Vagina (tissue), 2 donors: Measurements from ENCODE around the gene STRIT1. TPM values are rescaled to one million over a fixed set of nuclear protein-coding genes. Genes with fewer than 3 reads are reported as not detected.

ENCODE experiments used
- DNase-seq, 2 donors: peaks; one replicate each; pipeline ENCODE4 v3.0.0-alpha.2; 2017; ENCODE audit errors: extremely low spot score in 2 of 2
- H3K27ac ChIP-seq: fragments of 200-600 bp; sonication (generic); one replicate; pipeline ENCODE4 v1.5.1; 2019
- H3K27me3 ChIP-seq: fragments of 200-600 bp; sonication (generic); one replicate; pipeline ENCODE4 v1.5.1; 2019
- H3K36me3 ChIP-seq, 2 donors: fragments of 200-600 bp; sonication (generic); one replicate each; pipeline ENCODE4 v1.5.1; 2017 to 2019
- H3K4me1 ChIP-seq: fragments of 200-600 bp; sonication (generic); one replicate; pipeline ENCODE4 v1.5.1; 2019
- H3K4me3 ChIP-seq, 2 donors: fragments of 200-600 bp; sonication (generic); 1 replicate in 1 of 2; 2 replicates in 1 of 2; pipeline ENCODE4 v1.5.1; 2016 to 2019
- H3K9me3 ChIP-seq: fragments of 200-600 bp; sonication (generic); one replicate; pipeline ENCODE4 v1.5.1; 2019
- POLR2A ChIP-seq, 2 donors: fragments of 450-650 bp; IDR thresholded peaks; one replicate each; pipeline ENCODE4 v1.6.1; 2017; ENCODE audit warnings: antibody characterized with exemption in 2 of 2, mild to moderate bottlenecking in 2 of 2, moderate library complexity in 2 of 2
- POLR2AphosphoS5 ChIP-seq, 2 donors: sonication (generic); formaldehyde crosslinking; IDR thresholded peaks; one replicate each; pipeline ENCODE4 v1.9.0; 2017; ENCODE audit warnings: antibody characterized with exemption in 2 of 2, mild to moderate bottlenecking in 2 of 2, low read depth in 1 of 2; ENCODE audit not compliant: insufficient read depth in 1 of 2
- intact Hi-C: fragments of 100-400 bp; cut with DNase I; formaldehyde crosslinking; loops from one replicate; pipeline ENCODE4 v1.15.1; 2023
- total RNA-seq: library from RNA; depleted of rRNA; stranded (reverse); fragments of >200 nt; gene quantifications from one replicate; pipeline ENCODE4 v1.2.3, GENCODE V29; 2016
- TF ChIP-seq, protein P1 (sequence below), 3 experiments: fragments of 450-650 bp in 2 of 3; fragments of 200-600 bp in 1 of 3; sonication (generic) in 1 of 3; IDR thresholded peaks; one replicate each; pipeline ENCODE4 v1.5.1; 2017 to 2019; ENCODE audit warnings: antibody characterized with exemption in 3 of 3, mild to moderate bottlenecking in 2 of 3, moderate library complexity in 2 of 3

The STRIT1 gene
- total RNA-seq, 1 donor from 2014 or later: not detected

GRCh38 chr3:155316426-155316825 lies 22.9 kb upstream of the STRIT1 start:
- no peaks in the 10 kb centered on the region for H3K27me3 ChIP-seq
- H3K4me1 ChIP-seq: no peaks in the 10 kb centered on the region
- H3K36me3 ChIP-seq: no peaks in the 10 kb centered on the region
- H3K27ac ChIP-seq: no peak overlapping the region
- H3K4me3 ChIP-seq: no peak overlapping the region
- no peak for DNase-seq
- no peak for TF ChIP-seq POLR2AphosphoS5 (IDR thresholded peaks at IDR 0.05; ENCODE audit: insufficient read depth in 1 of 2, low read depth in 1 of 2)
- no peaks in the 10 kb centered on the region for H3K9me3 ChIP-seq
- intact Hi-C loops: no loop called here

DNA sequence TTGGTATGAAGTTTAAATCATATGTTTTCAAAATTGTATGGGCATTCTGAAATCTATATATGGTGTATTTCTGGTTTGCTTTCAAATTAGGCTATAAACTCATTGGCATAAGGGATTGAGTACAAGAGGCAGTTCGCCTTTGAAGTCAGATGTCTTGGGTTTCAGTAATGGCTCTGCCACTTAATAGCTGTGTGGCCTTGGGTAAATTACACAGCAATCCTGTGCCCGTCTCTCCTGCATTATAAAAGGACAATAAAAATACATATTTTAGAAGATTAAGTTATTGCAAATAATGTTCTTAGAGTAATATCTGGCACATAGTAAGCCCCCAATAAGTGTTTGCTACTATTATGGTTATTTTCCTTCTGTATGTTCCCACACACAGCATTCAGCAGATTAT lies 20.4 kb upstream of the STRIT1 start:
- H3K27me3 ChIP-seq: no peaks in the 10 kb centered on the region
- TF ChIP-seq POLR2A (IDR thresholded peaks at IDR 0.05) (no peak), POLR2AphosphoS5 (IDR thresholded peaks at IDR 0.05; ENCODE audit: insufficient read depth in 1 of 2, low read depth in 1 of 2) (no peak)
- TF ChIP-seq, protein P1, sequence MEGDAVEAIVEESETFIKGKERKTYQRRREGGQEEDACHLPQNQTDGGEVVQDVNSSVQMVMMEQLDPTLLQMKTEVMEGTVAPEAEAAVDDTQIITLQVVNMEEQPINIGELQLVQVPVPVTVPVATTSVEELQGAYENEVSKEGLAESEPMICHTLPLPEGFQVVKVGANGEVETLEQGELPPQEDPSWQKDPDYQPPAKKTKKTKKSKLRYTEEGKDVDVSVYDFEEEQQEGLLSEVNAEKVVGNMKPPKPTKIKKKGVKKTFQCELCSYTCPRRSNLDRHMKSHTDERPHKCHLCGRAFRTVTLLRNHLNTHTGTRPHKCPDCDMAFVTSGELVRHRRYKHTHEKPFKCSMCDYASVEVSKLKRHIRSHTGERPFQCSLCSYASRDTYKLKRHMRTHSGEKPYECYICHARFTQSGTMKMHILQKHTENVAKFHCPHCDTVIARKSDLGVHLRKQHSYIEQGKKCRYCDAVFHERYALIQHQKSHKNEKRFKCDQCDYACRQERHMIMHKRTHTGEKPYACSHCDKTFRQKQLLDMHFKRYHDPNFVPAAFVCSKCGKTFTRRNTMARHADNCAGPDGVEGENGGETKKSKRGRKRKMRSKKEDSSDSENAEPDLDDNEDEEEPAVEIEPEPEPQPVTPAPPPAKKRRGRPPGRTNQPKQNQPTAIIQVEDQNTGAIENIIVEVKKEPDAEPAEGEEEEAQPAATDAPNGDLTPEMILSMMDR (IDR thresholded peaks at IDR 0.05): no peak
- no peak overlapping the region for H3K4me3 ChIP-seq
- H3K9me3 ChIP-seq: no peaks in the 10 kb centered on the region
- intact Hi-C loops: no loop called here
- H3K36me3 ChIP-seq: no peaks in the 10 kb centered on the region
- DNase-seq: no peak
- H3K4me1 ChIP-seq: no peaks in the 10 kb centered on the region
- no peak overlapping the region for H3K27ac ChIP-seq

DNA sequence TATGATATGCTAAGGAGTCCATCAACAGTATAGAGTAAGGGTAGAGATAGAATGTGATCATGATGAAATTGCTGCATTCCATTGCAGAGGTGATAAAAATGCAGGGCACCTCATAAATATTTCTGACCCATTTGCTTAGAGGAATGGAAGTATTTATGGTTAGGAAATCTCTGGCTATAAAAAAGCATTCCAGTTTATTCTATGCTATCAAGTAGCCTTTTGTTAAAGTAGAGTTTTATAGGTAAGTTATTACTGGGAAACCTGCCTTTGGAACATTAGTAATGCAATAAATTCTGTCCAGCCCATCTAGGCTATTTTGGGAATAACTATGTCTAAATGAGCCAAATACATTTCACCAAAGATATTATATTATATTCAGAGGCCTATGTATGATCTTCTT lies 19.8 kb upstream of the STRIT1 start:
- TF ChIP-seq POLR2AphosphoS5 (IDR thresholded peaks at IDR 0.05; ENCODE audit: insufficient read depth in 1 of 2, low read depth in 1 of 2): no peak
- TF ChIP-seq POLR2A (IDR thresholded peaks at IDR 0.05): no peak
- TF ChIP-seq, protein P1 (IDR thresholded peaks at IDR 0.05): no peak
- H3K9me3 ChIP-seq: no peaks in the 10 kb centered on the region
- no peaks in the 10 kb centered on the region for H3K4me1 ChIP-seq
- no peak overlapping the region for H3K27ac ChIP-seq
- DNase-seq: no peak
- H3K27me3 ChIP-seq: no peaks in the 10 kb centered on the region
- intact Hi-C loops: no loop called here
- no peaks in the 10 kb centered on the region for H3K36me3 ChIP-seq
- no peak overlapping the region for H3K4me3 ChIP-seq

DNA sequence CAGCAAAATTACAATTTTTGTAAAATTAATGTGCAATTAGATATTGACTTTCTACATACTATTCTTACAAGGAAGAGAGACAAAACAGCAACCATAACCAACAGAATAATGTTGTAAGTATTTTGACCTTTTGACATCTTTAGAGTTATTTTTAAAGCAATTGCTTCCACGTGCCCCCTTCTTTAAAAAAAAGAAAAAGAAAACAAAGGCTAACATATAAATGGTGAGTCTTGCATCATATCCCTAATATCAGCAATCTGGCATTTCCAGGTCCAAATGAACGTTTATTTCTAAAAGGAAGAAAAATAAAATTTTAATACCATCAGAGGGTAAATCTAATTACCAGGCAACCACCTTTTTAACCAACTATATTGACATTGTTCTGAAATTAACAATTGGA lies 19.3 kb upstream of the STRIT1 start:
- Histone ChIP-seq H3K4me3 (no peak overlapping the region), H3K27ac (no peak overlapping the region), H3K9me3 (no peaks in the 10 kb centered on the region), H3K36me3 (no peaks in the 10 kb centered on the region), H3K4me1 (no peaks in the 10 kb centered on the region), H3K27me3 (no peaks in the 10 kb centered on the region)
- intact Hi-C loops: no loop called here
- no peak for DNase-seq
- no peak for TF ChIP-seq POLR2A (IDR thresholded peaks at IDR 0.05)
- TF ChIP-seq, protein P1 (IDR thresholded peaks at IDR 0.05): no peak
- no peak for TF ChIP-seq POLR2AphosphoS5 (IDR thresholded peaks at IDR 0.05; ENCODE audit: insufficient read depth in 1 of 2, low read depth in 1 of 2)

DNA sequence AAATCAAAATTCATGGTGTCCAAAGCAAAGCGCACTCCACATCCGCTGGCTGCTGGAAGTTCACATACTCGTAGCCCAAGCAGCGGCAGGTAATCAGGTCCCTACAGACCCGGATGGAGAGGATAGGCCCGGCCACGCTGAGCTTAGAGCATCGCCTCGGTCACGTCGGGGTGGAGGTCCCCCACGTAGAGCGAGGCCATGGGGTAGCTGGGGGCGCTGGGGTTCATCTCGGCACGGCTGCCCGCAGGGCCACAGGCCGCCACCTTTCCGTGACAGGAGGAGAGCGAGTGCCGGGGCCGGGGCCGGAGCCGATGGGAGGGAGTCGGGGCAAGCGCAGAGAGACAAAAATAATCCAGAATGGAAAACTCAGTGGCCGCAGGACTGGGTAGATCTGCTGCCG lies 16.1 kb upstream of the STRIT1 start:
- Histone ChIP-seq H3K9me3 (no peaks in the 10 kb centered on the region), H3K36me3 (no peaks in the 10 kb centered on the region), H3K4me3 (no peak overlapping the region), H3K4me1 (no peaks in the 10 kb centered on the region), H3K27ac (no peak overlapping the region), H3K27me3 (no peaks in the 10 kb centered on the region)
- intact Hi-C loops: no loop called here
- no peak for DNase-seq
- TF ChIP-seq POLR2A (IDR thresholded peaks at IDR 0.05) (no peak), POLR2AphosphoS5 (IDR thresholded peaks at IDR 0.05; ENCODE audit: insufficient read depth in 1 of 2, low read depth in 1 of 2) (no peak)
- TF ChIP-seq, protein P1 (IDR thresholded peaks at IDR 0.05): no peak

DNA sequence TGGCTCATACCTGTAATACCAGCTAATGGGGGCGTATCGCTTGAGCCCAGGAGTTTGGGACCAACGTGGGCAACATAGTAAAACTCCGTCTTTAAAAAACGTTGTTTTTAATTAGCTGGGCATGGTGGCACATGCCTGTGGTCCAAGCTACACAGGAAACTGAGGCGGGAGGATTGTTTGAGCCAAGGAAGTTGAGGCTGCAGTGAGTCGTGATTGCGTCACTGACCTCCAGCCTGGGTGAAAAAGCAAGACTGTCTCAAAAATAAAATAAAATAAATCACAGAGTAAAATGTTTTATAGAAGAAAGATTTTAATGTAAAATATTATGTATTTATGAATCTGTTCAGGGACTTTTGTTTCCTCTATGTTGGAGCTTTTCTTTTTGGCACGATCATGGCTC lies 15.3 kb upstream of the STRIT1 start:
- Histone ChIP-seq H3K27me3 (no peaks in the 10 kb centered on the region), H3K4me1 (no peaks in the 10 kb centered on the region), H3K9me3 (no peaks in the 10 kb centered on the region), H3K4me3 (no peak overlapping the region), H3K36me3 (no peaks in the 10 kb centered on the region), H3K27ac (no peak overlapping the region)
- TF ChIP-seq POLR2AphosphoS5 (IDR thresholded peaks at IDR 0.05; ENCODE audit: insufficient read depth in 1 of 2, low read depth in 1 of 2): no peak
- TF ChIP-seq POLR2A (IDR thresholded peaks at IDR 0.05): no peak
- TF ChIP-seq, protein P1 (IDR thresholded peaks at IDR 0.05): no peak
- DNase-seq: no peak
- intact Hi-C loops: no loop called here
